PFSK-1 (cell line): Measurements from ENCODE around the gene CA4.

Experiments
- FOXP2 ChIP-seq: optimal IDR thresholded peaks from 2 replicates; pipeline ENCODE3; 2011; ENCODE audit warnings: borderline replicate concordance, control low read depth, inconsistent platforms; ENCODE audit not compliant: insufficient read depth; ENCODE audit errors: extremely low read length, extremely low read depth
- POLR2AphosphoS5 ChIP-seq: IDR thresholded peaks from 2 replicates; pipeline ENCODE4 v1.6.1; 2012; ENCODE audit warnings: low read depth, mild to moderate bottlenecking, control low read depth, low read length, moderate library complexity
- SIN3A ChIP-seq: IDR thresholded peaks from 2 replicates; pipeline ENCODE4 v1.6.1; 2012; ENCODE audit warnings: mild to moderate bottlenecking, low read length, moderate library complexity, borderline replicate concordance; ENCODE audit not compliant: insufficient read depth
- TAF1 ChIP-seq: IDR thresholded peaks from 2 replicates; pipeline ENCODE4 v1.6.1; 2012; ENCODE audit warnings: low read length, control low read depth, borderline replicate concordance; ENCODE audit not compliant: insufficient read depth
- TF ChIP-seq, protein P1 (sequence below), 2 experiments: IDR thresholded peaks; 2 replicates each; pipeline versions ENCODE4 v1.6.1 to v1.8.0; 2011 to 2012; ENCODE audit warnings: low read depth in 2 of 2, low read length in 2 of 2, control low read depth in 1 of 2, inconsistent platforms in 1 of 2, mild to moderate bottlenecking in 1 of 2, moderate library complexity in 1 of 2; ENCODE audit not compliant: insufficient read depth in 1 of 2

DNA sequence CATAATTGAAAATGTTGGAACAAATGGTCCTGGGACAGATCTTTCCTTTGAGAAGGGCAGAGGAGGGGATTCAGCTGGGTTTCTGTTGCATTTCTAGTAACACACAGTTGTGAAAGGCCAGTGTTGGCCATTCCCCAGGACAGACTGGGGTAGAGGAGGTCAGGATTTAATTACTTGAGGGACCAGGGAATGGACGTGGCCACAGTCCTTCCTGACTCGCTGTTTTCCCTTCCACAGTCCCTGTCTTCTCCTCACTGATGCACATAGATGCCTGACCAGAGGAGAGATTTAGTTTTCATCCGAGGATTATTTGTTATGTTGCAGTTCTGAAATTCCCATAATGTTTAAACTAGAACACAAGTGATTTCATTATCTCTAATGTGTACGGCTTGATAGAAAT lies 45.8 kb upstream of the CA4 start:
- TF ChIP-seq TAF1 (no peak), POLR2AphosphoS5 (no peak), SIN3A (no peak), FOXP2 (no peak)
- TF ChIP-seq, protein P1, sequence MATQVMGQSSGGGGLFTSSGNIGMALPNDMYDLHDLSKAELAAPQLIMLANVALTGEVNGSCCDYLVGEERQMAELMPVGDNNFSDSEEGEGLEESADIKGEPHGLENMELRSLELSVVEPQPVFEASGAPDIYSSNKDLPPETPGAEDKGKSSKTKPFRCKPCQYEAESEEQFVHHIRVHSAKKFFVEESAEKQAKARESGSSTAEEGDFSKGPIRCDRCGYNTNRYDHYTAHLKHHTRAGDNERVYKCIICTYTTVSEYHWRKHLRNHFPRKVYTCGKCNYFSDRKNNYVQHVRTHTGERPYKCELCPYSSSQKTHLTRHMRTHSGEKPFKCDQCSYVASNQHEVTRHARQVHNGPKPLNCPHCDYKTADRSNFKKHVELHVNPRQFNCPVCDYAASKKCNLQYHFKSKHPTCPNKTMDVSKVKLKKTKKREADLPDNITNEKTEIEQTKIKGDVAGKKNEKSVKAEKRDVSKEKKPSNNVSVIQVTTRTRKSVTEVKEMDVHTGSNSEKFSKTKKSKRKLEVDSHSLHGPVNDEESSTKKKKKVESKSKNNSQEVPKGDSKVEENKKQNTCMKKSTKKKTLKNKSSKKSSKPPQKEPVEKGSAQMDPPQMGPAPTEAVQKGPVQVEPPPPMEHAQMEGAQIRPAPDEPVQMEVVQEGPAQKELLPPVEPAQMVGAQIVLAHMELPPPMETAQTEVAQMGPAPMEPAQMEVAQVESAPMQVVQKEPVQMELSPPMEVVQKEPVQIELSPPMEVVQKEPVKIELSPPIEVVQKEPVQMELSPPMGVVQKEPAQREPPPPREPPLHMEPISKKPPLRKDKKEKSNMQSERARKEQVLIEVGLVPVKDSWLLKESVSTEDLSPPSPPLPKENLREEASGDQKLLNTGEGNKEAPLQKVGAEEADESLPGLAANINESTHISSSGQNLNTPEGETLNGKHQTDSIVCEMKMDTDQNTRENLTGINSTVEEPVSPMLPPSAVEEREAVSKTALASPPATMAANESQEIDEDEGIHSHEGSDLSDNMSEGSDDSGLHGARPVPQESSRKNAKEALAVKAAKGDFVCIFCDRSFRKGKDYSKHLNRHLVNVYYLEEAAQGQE (IDR thresholded peaks at IDR 0.05; ENCODE audit: insufficient read depth in 1 of 2, low read depth in 2 of 2, low read length in 2 of 2), result no peak
